Activated CD8-positive, alpha-beta memory T cell treated with anti-CD3 and anti-CD28 coated beads for 4 hours (primary cell): ENCODE data around the gene TNRC6C.

Source experiments
- DNase-seq, 2 donors: peaks; one replicate each; pipeline ENCODE4 v3.0.0-alpha.2; 2020; ENCODE audit warnings: low read depth in 2 of 2

TNRC6C gene

DNA sequence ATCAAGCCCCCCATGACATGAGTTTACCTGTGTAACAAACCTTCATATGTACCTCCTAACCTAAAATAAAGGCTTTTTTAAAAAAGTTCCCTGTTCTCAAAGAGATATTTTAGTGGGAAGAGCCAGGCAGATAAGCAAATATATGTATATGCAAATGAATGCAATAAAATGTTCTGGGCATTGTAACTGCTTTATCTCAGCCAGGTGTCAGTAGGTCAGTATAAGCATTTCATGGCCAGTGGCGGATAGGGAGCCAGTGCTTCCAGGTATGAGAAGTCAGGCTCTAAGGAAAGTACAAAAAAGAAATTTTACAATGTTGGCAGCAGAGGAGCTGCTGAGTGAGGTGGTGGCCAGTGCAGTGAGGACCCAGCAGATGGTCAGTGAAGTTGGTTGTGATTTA, 53.9 kb downstream of the TNRC6C start:
- DNase-seq, result no peak

DNA sequence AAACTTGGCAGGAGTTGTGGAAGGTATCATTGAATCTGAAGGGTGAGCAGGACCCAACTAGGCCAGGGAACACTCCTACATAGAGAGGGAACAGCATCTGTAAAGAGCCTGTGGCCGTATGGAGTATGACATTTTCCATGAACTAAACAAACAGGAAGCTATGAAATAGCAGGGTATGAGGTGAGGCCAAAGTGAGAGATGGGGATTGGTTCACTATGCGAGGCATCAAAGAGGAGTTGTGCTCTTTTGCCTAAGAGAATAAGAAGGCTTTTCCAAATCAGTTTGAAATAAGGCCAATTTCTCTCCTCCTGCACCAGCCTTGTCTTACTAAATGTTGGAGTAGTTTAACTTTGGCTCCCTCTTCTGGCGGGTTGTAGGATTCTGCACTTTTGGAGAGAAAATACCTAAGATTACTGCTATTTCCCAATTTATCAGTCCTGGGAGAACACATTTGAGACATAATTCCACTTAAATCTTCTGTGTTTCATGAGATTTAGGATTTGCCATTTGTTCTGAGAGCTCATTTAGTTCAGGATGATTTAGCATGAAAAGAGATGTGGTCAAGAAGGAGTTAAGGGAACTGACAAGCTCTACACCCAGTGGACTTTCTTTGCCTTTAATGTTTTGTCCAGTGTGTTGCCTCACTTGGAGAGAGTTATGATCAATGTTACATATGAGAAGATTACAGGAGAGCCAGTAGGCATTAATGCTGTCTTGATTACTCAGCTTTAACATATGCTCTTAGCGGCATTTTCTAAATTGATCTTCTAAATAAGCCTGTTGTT, 55.4 kb downstream of the TNRC6C start:
- peak; percentile 15 to 31 for DNase-seq

DNA sequence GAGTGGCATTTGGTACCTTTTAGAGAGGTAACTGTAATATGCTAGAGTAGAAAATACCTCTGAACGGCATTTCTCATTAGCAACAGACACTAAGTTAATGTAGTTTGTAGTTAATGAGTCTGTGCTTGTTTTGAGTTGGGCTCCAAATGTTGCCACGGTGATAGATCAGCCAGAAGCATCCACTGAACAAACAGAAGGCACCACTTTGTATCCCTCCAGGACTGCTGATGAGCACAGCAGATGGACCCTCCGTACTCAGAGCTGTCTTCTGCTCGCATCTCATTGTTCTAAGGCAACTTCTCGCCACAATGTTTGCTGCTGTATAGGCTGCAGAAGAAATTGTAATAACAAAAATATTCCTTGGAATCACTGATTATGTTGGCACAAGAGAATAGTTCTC, 56.1 kb downstream of the TNRC6C start:
- DNase-seq, result no peak

DNA sequence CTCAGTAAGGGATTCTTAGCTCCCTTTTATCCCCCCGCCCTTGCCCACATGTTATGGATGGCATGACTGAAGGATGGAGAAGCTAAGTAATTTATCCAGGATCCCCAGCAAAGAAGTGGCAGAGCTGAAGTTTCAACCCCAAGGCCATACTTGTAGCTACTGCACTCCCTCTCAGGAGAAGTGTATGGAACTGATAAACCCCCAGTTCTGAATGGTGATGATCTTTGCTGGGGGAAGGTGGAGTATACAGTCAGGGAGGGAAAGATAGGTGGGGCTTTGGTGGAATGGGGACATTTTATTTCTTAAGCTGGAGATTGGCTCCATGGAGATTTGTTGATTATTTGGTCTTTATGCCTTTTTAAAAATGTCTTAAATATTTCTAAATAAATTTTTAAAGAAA, 58.3 kb downstream of the TNRC6C start:
- DNase-seq, result no peak

DNA sequence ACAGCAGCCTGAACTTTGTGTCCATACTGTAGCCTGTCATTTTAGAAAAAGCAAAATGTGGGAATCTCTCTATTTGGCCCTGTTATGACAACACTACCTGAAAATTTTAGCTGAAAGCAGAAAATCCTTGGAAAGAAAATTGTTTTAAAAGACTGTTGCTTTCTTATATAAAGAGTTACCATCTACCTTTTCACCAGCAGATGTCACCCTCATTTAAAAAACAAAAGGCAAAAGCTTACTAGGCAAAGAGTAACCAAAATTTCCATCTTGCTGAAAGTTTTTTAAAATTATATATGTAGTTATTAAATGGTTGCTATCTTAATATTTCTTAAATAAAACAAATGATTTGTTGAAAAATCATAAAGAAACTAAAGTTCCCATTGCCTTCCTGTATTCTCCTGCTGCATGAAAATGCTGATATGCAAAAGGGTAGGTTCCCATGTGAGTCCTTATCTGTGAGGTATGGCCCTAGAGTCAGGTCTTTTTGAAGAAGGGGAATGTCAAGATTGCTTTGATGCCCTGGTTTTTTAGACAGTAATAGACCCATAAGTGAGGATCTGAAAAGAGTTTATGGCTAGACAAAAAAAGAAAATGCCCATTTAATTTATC, 61.0 kb downstream of the TNRC6C start:
- no peak for DNase-seq

DNA sequence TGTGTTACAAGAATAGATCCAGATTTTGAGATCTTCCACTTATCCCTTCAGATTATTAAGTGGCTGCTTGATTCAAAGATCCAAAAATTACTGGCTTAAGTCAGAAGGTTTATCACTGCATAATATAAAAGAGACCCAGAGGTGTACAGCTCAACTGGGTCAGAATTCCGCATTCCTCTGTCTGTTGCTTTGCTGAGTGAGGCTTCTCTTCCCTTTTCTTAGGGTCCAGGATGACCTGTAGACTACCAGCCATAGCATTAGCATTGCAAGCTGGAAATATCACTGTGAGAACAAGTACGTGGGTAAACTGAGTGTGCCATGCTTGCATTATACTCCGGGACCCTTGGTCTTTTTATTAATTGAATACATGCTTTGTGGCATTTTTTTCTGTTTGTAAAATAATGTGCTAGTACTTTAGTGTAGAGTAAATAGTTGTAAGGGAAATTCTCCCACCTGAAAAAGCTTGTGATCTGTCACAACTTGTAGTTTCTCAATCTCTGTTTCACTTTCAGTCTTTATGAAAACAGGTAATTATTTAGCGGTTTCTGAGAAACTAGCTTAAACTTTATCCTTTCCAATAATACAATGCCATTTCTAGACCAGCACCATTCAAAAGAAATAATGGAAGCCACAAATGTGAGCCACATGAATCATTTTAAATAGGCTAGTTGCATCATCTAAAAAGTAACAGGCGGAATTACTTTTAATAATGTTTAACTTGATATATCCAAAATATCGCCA, 61.6 kb downstream of the TNRC6C start:
- DNase-seq, result no peak

DNA sequence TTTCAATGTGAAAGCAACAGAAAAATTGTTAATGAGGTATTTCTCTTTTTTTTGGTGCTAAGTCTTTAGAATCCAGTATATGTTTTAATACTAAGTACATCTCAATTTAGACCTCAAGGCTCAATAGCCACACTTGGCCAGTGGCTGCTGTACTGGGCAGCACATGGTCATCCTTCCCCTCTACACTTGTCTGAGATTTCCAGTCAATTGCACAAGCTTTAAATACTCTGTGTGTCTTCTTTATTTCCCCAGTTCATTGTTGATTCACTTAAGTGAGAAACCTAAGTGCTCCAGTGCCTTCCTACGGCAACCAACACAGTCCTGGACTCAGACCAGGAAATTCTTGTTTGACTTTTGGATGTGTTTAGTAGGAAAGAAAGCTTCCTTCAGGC, 62.2 kb downstream of the TNRC6C start:
- no peak for DNase-seq

DNA sequence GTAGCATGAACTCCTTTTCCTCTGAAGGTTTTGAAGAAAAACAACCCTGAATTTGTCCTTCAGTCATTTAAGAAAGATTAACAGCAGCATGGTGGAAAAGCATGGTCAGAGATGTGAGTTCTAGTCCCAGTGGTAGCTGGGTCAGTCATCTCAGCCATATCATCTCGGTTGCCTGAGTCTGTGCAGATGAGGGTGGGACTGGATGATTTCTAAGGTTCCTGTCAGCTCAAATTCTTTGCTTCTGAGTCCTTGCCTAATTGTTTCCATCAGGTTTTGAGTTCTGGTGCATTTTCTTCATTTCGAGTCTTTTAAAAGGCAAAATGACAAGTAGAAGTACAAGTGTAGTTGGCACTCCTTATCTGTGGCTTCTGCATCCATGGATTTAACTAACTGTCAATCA, 63.9 kb downstream of the TNRC6C start:
- no peak for DNase-seq

DNA sequence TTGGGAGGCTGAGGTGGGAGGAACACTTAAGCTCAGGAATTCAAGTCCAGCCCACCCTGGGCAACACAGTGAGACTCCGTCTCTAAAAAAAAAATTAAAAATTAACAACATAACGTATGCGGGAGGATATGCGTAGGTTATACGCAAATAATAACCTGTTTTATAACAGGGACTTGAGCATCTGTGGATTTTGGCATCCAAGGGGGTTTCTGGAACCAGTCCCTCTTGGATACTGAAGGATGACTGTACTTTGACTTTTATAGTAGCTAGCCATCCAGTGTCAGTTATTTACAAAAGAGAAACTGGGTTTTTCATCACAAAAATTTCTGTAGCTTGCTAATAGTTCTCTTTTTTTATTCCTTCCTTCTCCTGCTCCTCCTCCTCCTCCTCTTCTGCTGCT, 64.5 kb downstream of the TNRC6C start:
- no peak for DNase-seq

DNA sequence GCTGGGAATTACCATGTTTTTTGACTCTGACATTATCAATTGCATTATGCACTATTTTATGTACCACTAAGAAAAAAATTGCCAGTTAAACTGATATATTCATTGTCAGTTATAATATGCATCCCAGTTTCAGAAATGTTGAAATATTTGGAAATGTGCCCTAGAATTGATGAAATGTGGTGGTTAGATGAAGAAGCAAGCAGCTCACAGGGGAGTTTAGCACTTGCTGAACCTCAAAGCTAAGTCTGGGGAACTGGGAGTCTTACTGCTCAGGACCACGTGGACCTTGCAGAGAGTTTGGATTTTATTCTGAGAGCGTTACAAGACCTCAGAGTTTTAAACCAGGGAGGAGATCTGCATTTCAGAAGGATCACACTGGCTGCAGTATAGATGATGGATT, 67.9 kb downstream of the TNRC6C start:
- no peak for DNase-seq

DNA sequence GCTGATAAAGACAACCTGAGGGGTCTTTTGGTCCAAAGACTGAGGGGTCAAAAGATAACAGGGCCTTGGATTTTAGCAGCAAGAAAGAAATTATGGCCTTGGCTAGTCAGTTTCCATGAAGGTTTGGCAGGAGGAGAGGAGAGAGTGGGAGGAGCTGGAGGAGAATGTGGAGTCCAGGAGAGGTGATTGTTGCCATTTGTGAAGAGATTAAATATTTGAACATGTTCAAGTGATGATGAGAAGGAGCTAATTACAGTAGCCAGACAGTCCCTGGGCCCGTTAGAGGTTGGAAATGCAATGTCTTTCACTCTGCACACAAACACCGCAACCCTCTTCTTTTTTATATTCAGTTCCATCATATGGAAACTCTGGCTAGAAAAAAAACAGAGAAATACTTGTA, 68.6 kb downstream of the TNRC6C start:
- DNase-seq, result no peak

DNA sequence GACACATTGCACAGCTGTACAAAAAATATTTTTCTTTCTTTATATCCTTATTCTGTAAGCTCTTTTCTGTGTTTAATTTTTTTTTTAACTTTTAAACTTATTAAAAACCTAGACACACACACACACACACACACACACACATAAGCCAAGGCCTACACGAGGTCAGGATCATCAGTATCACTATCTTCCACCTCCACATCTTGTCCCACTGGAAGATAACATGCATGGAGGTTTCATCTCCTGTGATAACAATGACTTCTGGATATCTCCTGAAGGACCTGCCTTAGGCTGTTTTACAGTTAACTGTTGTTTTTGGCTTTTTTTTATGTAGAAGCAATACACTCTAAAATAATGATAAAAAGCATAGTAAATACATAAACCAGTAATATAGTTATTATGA, 71.2 kb downstream of the TNRC6C start:
- DNase-seq, result no peak

DNA sequence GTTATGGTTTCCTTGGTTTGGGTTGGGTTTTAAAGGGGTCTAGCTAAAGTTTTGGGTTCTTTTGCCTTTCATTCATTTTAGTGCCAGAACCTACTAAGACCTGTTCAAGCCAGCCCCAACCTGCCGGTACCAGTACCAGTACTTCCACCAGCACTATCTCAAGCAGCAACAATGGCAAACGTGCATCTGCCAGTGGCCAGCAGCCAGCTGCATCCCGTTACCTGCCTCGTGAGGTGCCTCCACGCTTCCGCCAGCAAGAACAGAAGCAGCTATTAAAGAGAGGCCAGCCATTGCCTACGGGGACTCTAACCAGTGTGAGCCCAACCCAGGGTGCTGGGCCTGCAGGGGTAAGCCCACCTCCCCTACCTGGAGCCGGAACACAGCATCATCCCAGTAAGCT, 72.9 kb downstream of the TNRC6C start:
- DNase-seq, result no peak

DNA sequence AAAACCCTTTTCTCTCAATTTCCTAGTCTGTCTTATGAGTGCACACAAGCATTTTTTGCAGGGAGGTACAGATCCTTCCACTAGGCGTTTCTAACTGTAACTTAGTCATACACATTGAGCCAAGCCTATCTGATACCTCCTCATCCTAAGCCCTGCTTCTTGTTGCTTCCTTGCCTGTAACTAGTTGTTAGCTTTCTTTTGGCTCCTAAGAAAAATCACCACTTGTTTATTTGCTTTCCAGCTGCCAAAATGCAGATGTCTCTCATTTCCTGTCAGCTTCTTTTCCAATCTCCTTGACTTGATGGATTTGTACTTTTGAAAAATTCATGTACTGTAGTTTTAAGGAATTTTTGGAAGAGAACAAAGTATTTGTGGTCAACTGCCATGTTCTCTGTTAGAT, 73.7 kb downstream of the TNRC6C start:
- DNase-seq, result no peak

DNA sequence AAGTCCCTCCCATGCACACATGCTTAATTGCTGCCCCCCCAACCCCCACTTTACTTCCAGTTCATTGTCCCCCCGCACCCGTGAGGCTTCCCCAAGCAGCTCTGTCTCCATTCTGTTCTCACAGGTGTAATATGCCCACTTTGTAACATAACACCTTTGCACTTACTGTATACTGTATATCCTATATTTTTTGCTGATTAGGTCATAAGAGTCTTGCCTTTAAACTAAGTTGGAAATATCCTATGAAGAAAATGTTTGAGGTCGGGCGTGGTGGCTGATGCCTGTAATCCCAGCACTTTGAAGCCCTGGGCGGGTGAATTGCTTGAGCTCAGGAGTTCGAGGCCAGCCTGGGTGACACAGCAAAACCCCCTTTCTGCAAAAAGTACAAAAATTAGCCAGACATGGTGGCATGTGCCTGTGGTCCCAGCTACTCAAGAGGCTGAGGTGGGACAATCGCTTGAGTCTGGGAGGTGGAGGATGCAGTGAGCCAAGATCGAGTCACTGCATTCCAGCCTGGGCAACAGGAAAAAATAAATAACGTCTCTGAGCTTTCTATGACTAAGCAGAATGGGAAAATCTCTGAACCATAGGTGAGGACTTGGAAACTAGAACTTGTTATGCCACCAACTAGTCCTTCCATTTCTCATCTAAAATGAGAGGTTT, 76.1 kb downstream of the TNRC6C start:
- no peak for DNase-seq

DNA sequence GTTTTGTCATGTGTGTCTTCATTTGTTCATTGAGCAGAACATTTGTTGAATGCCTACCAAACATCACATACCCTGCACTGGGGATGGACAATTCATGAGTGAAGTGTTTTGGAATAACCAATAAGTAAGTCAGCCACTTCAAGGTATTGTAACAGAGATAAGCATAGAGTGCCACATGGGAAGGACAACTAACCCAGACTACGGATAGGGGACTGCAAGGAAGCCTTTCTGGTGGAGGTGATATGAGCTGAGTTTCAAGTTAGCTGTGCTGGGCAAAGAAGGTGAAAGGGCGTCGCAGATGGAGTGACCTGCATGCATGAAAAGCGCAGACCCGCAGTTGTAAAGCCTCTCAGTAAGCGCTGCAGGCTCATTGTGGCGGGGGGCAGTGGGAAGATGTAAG, 78.8 kb downstream of the TNRC6C start:
- DNase-seq, result no peak

DNA sequence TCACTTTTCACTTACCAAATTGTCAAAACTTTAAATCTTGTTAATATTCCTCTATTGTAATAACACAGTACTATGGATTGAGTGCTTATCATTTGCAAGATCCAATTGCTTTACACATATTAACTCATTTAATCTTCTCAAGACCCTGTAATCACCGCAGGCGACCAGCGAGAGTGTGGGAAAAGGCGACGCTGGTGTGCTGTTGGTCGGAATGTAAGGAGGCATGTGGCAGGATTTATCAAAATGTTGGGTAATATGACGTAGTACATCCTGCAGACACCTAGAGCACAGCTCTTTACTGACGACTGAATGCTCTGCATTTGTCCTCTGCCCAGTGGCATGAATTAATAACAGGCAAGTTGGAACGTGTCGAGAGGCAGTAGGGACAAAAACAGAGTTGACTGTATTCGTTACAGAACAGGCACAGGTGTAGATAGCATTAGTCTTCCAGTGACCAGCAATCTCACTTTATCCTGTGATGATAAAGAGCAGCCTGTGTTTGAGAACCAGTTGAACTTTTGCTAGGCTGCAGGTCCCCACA, 80.3 kb downstream of the TNRC6C start:
- DNase-seq, result no peak

DNA sequence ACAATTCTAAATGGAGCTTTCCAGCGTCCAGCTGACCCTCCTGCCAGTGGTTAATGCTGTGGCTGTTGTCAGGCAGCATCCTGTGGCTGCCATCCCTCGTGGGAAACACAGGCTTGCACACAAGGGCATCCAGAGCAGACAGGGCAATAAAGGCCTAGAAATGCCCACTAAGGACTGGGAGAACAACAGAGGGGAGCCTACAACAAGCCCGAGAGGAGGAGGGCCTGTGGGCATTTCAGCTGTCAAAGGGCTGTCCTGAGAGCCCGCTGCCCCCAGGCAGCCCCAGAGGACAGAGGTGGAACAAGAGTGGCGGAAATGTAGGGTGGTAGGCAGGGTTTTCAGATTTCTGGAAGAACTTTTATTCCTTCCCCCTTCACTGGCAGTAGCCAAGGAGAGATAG, 81.1 kb downstream of the TNRC6C start:
- DNase-seq, result no peak

DNA sequence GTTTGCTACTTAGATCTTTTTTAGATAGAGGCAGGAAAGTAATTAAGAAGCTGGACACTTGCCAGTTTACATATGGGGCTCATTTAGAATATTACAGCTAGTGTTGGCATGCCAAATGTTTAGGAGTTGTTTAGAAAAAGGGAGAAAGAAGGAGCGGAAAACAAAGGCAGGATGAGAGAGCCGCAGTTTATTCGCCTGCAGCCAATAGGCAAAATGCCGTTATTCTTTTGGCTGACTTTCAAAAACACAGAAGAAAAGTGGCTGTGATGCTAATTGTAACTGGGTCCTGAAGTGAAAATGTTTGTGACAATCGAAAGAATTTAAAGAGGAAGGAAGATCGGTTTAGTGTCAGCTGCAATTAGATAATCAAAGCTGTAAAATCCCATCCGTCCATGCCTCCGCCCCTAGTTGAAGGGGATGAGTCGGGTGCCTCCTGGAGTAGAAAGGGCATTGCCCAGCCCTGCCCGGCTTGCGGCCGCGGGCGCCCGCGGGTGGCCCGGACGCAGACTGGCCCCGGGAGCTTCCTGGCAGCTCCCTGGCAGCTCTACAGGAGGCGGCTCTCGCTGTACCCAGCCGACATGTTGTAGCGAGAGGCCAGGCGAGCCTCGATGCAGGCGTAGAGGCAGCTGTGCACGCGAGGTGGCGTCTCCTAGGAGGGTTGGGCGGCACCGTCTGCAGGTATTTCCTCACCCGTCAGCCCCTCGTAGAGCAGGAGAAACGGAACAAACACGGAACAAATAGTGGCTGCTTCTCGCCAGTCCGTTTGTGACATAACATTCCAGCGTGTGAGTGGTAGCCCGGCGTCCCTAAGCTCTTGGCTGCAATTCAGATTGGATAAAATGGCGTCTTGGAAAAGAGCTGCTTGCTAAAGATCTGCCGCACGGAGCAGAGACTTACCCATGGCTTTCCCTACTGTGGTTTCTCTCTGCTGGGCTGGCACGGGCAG, 82.2 kb downstream of the TNRC6C start:
- no peak for DNase-seq

DNA sequence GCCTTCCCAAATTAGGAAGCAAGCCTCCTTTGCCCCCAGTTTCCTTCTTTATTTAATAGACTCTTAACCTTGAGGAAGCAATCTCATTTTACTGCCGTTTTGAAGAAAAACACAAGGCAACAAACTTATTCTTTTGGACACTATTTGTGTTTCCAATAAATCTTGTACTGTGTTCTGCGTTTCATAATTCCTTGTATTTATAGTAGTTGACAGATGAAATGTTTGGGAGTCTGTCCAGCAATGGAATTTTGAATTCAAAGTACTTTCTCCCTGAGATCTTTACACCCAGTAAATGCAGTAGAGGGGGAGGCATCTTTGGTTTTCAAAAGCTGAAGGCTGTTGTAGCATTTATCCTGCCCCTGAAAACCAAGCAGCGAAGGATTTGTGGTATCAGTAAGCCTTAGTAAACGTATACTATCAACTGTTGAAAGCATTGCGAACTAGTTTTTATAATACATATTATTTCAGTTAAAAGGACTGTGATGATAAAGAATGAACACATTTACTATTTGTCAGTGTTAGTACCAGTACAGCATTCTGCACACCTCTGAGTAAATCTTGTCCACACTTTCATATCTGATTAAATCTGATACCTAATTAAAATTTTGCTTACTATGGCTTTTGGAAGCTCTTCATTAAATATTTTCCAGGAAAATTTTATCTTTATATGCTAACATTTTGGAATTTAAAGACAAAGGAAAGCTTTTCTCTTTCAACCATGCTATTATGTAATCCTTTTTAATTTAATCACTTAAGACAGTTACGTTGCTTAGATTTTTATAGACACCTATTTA, 83.1 kb downstream of the TNRC6C start:
- no peak for DNase-seq
